Hematopoietic multipotent progenitor cell treated with erythropoietin and hydrocortisone succinate and interleukin-3 and kit ligand, for 15 days (in vitro differentiated cells): ENCODE data around the gene MEGF11.

ENCODE experiments used
- DNase-seq: peaks from one replicate; pipeline ENCODE4 v3.0.0-alpha.2; 2015; ENCODE audit warnings: low spot score

MEGF11 gene

DNA sequence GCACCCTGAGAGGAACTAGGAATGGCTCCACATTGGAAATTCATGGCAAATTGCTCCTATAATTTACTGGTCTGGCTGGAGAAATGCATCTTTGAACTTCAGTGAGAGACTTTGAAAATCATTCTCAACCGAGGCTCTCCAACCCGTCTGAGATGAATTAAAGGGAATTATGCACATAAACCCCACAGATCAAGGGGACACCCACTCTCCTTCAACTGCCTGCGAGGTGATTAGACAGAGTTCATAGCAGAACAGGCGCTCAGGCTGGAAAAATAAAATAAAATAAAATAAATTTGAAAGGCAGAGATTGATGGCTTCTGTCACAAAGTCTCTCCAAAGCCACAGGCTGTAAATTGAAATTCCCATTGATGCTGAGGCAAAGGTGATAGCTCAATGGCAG, 37.7 kb downstream of the MEGF11 start:
- no peak for DNase-seq

DNA sequence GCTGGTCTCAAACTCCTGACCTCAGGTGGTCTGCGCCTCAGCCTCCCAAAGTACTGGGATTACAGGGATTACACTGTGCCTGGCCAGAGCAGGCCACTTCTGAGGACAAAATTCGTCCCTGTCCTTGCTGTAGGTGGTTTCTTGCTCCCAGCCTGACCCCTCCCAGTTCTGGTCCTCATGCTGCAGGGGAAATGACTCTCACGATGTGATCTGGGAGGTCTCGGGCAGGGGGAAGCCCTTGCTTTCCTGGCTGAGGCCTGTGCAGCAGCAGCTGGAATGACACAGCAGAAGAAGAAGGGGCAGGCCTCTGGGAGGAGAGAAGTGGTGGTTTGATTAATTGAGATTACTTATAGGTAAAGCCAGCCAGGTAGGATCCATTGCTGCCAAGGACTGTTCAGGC, 39.3 kb downstream of the MEGF11 start:
- DNase-seq = no peak

DNA sequence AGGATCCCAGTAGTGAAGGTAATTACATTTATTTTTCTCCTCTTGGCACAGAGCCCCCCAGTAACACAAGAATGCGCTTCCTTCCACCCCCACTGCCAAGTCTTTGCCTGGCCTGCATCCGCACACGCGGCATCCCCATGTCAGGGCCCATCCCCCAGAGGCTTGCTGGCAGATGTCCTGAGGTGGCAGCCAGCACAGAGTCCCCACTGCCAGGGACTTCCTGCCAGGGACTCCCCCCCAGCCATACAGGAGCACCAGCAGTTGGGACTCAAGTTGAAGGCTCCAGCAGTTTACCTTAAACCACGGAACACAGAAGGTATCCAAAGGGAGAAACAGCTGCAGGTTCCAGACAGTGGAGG, 41.0 kb downstream of the MEGF11 start:
- no peak for DNase-seq

DNA sequence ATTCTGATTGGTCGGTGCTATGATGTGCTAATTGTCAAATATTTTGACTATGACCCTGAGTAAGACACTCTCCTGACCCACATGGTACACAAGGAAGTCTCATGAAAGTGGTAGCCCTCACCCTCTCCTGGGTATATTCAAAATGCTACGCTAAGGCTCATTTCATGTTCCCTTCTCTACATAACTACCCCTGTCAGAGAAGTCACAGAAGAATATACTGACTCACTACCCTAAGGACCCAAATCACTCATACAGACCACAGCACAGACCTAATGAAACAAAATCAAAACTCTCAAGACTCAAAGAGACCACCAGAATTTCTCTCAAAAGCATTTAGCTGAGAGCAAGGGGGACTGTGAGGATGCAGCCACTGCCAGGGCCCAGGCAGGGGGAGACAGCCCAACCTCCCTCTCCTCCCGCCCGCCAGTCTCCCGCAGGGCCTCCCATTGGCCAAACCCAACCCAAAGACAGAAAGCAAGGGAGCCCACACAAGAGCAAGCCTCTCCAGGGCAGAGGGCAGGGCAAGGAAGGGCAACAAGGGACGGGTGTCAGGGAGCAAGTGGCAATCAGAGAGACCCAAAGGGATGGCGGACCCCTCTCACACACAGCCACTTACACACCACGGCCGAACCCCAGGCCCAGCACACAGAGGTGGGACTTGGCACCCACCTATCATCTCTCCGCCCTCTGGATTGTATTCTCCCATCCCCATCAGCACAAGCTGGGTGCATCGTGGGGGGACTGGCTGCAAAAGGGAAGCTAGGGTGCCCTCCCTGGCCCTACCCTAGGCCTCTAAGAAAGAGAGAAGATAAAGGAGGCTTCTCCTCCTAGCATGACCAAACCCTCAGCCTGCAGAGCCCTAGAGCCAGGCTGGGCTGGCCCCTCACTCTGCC, 41.6 kb downstream of the MEGF11 start:
- DNase-seq = no peak

DNA sequence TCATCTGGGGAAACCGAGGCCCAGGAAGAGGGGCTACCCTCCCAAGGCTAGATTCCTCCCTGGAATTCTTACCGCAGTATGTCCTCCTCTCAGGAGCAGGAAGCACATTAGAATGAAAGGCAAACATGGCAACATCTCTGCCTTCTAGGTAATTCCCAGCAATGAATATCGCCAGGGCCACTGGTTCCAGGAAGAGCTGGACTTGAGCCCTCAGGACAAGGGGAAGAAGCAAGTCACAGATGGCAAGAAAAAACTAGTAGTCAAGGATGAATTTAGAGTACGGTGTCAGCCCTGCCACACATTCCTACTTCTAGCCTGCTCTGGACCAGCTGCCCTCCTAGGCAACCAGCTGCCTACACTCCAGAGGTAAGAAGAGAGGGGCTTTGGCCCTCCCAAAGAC, 42.9 kb downstream of the MEGF11 start:
- no peak for DNase-seq

DNA sequence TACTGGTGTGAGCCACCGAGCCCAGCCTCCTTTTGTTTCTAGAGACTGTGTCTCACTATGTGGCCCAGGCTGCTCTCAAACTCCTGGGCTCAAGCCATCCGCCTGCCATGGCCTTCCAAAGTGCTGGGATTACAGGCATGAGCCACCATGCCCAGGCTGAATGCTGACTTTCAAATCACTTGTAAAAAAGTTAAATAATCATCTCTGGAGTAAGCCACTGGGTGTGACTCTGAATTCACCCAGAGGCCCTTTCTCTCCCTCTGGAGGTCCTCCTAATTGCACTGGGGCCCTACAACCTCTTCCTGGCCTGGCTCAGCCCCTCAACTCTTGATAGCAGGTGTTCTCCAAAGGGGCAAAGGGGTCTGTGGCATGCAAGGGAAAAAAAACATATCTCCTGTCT, 54.8 kb downstream of the MEGF11 start:
- no peak for DNase-seq

DNA sequence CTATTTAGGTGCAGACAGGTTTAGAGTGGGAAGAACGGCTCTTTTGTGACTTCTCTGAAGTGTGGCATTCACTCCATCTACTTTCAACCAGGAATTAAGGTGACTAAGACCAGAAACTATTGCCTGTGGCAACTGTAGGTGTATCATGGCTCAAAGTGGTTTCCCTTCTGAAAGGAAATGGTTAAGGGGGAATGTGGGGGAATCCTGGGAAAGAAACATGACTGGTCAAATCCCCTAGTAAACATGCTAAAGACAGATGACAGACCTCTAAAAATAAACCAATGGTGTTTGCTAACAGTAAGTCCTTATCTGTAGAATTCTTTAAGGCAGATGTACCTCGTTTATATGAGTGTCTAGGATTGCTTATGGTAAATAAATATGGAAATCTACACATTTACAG, 56.9 kb downstream of the MEGF11 start:
- no peak for DNase-seq

DNA sequence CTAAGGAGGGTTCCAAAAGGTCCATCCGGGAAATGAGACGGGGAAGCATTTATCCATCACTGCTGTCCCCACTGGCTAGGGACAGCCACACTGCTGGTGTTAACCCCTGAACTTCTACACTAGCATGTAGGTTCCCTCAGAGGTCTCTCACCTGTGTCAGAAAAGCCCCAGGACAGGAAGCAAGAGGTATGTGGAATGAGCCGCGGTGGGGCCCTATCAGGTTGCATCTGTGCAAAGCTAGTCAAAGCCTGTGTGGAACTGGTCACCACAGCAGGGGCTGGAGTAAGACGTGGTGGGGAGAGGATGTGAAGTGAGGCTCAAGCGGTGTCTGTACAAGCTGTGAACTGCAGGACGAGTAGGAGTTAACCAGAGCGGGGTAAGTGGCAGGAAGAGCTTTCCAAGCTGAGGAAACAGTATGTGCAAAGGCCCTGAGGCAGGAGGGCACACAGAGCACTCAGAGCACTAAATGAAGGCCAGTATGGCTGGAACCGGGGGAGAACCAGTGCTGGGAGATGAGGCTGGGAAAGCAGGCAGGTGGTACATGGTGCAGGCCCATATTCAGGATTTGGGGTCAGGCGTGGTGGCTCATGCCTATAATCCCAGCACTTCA, 57.8 kb downstream of the MEGF11 start:
- no peak for DNase-seq

DNA sequence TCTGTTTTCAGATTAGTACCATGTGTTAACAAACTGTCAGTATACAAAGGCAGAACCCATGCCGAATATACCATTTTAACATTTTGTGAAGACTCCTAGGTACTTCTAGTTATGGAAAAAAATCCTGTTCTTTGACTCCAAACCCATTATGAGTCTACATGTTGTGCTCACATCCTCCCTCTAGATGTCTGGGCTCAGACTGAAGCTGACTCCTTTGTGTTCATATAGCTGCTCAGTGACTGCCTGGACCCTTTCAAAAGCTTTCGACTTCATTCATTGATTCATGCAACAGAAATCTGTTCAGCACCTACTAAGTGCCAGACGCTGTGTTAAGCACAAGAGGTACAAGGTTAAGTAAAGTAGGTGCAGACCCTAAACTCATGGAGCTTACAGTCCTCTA, 60.5 kb downstream of the MEGF11 start:
- no peak for DNase-seq

DNA sequence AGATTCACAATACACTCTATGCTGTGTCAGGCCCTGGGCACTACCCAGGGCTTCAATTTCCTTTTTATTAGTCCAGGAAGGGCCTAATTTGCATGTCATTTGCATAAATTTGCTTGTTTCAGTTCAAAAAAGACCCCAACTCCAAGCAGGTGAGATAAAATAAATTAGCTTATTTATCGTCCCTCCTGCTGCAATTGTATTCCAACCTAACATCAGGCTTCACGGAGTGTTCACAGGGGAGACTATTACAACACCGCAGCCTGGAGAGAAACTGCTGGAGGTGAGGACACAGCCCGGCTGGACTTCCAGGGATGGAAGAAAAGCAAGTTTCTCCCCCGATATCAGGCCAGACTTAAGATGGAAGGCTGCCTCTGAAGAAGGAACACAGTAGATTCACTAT, 62.8 kb downstream of the MEGF11 start:
- DNase-seq = no peak

DNA sequence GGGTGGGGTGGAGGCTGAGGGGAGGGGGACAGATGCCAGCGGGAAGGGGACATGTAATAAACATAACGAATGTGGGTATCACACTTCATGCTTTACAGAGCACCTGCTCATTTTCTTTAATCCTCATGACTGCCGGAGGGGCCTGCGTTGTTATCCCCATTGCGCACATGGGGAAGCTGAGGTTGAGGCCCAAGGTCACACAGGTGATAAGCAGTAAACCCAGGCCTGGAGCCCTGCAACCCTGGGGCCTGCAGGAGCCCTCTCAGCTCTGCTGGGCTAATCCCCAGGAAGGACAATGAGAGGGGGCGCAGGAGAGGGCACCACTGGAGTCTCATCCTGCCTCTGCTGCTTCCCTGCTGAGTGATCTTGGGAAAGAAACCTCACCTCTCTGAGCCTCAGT, 64.3 kb downstream of the MEGF11 start:
- DNase-seq = no peak

DNA sequence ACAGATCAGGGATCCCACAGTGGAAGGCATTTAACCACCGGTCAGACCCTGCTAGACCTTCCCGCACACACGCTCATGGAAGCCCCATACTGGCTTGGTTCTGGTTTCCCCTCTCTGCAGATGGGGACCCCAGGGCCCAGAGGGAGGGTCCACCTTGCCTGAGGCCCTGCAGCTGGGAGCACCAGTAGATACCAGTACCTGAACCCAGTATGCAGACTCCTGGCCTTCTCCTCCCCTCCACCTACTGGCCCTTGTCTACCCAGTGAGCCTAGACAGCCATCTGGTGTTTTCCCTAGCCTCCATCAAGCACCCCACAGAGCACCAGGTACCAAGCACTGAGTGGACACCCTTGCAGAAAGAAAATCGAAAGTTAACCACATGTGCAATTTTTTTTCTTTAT, 65.1 kb downstream of the MEGF11 start:
- DNase-seq = no peak

DNA sequence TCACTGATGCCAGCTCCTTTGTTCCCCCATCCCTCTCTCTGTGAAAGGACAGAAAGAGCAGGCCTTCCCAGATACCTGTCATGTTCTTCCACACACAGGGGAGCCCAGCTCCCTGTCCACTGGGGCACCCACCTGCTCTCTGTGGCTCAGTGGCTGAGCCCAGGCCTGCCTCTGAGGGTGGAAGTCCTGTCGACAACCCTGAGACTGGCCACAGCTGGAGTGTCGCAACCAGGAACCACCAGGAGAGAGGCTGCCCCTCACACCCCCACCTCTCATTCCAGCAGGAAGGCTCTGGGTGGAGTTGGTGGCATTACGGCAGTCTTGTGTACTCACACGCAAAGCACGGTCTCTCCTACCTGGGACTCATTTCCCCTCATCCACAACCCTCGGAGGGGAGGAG, 66.3 kb downstream of the MEGF11 start:
- DNase-seq = no peak

DNA sequence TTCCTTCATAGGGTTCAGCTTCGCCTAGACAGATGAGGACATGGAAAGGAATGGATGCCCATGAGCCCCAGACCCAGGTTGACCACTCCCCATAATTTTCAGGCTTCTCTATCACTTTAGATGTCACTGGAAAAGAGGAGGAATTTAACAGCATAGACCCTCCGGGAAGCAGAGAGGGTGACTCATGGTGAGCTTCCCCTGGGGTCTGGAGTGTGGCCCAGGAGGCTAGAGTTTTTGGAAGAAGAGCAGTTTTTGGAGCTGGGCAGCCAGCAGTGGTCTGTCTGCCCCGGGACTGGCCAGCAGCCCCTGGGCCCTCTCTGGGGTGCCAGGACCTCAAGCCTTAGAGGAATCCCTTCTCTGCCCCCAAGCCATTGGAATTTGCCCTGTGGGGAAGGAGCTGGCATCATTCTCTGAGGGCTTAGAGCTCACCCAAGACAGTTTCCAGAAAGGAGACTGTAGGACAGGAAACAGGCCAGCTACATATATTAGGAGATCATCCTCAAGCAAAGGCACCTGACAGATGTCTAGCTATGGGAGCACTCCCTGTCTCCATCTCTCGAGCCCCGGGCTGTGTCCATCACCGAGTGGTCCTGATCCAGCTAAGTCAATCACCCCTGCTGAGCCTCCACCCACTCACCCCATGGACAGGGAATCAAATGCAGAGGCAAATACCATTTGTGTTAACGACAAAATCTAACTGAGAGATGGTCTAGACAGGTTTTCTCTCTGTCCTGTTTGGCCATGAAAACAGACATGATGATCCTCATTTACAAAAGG, 67.3 kb downstream of the MEGF11 start:
- DNase-seq = no peak

DNA sequence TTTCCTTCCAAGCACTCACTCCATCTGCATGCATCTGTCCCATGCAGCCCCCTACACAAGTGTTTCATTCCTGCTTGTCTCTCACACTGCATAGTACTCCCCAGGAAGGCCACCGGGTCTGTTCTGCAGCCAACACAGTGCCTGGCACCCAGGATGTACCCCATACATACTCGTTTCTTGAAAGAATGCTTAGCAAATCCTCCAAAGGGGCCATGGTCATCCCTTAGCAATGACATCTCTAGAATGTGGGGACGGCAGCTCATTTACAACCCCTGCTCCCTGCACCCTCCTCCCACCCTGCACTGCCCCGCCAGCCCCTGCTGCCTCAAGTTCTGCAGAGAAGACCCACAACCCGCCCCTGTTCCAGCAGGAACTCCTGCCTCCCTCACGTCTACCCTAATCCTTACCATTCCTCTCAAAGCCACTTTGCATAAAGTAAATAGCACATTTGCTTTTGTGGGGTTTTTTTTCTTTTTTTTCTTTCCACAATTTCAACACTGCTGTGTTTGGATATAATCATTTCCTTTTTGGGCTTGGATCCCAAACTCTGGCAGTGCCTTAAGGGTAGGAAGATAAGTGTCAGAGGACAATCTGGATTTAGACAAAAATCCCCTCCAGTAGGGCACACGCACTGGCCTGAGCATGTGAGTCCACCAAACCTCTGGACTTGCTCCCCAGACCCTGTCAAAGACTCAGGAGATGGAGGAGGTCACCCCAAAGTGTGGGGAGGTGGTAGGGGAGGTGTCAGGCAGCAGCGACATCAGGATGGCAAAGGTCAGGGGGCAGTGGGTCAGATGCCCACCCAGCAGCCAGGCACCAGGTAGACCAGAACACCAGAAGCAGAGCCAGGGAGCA, 68.4 kb downstream of the MEGF11 start:
- no peak for DNase-seq

DNA sequence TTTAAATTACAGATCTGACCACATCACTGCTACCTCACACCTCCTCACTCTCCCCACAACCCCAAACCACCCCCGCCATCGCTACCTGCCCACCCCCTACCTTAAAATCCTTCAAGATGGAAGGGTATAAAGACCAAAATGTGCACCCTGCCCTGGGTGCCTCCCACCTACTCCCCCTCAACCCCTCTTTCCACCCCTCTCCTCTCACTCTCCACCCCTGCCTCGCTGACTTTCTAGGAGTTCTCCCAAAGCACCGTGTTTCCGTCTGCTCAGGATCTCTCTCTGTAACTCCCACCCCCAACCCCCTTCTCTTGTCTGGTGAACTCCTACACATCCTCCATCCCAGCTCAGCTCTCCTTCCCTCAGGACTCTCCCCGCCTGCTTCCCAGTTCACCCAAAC, 69.1 kb downstream of the MEGF11 start:
- no peak for DNase-seq

DNA sequence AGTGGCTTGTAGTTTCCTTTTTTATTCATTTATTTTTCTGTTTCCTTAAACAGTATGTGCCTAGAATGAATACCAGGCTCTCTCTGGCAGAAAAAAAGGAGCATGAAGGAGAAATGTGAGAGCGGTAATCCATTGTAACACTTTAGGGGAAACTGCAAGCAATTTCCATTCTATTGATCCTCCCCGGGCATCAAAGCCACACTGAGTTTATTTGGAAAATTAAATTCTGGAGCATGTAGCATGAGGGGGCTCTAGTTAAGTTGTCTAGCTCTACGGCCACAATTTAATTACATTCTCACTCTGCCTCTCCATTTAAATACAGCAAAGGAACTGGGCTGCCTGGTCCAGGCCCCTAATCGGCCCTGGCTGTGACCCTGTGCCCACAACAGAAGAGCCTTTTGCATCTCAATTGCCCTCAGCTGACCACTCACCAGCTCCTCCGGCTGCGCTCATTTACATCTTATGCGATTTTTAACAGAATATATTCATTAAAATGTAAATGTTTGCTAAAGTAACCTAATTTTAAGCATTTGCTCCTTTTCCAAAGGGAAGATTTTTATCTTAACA, 72.9 kb downstream of the MEGF11 start:
- no peak for DNase-seq

DNA sequence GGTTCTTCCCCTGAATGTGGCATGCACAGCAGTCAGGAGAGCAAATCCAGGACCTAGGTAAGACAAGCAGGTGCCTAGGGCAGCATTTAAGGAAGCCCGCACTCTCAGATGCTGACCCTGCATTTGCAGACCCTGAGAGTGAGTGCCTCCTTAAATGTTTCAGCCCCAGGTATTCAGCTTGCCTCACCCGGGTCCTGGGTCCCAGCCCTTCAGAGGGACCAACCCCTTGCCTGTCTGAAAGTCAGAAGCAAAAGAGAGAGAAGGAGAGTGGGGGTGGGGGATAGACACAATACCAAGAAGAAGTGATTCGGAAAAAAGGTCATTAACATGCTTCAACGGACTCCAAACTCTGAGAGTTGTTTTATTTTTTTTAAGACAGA, 75.0 kb downstream of the MEGF11 start:
- no peak for DNase-seq

DNA sequence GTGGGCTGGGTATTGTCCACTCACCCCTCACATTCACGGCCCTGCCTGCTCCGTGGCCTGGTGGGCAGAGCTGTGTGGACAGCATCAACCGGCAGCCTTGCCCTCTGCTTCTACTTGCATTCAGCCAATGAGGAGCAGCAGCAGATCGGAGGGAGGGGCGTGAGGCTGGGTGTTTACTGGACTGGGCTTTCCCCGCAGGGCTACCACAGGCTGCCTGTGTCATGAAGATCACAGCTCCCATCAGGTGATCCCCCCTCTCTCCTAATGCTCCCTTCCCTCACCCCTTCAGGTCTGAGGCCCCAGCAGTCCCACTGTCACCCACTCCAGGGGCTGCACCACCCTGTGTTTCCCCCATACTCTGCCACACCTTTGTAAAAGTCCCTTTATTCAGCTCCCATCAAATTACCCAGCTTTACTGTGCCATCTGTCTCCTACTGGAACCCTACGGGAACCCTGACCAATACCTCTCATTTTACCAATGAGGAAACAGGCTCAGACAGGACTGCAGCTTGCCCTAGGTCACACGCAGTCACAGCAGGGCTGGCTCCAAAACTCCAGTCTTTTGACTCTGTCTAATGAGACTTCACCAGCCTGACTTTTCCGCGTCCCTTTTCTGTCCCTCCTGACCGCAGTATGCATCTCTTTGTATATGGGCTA, 81.1 kb downstream of the MEGF11 start:
- DNase-seq = no peak

DNA sequence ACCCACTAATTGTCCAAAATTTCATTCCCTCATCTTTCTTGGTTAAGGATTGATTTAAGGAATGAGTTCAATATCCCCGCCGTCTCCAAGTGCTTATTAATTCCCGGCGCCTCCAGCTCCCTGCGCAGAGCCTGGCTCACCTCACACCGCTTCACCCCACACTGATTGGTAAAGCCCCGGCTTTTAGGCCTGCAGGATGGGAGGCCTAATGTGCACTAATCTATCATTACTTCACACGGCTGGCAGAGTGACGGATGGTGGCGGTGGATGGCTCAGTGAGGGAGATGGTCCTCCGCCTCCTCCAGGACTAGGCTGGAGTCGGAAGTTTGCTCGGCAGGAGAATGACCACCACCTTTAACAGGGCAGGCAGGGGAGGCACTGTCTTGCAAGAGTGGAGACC, 81.7 kb downstream of the MEGF11 start:
- no peak for DNase-seq

DNA sequence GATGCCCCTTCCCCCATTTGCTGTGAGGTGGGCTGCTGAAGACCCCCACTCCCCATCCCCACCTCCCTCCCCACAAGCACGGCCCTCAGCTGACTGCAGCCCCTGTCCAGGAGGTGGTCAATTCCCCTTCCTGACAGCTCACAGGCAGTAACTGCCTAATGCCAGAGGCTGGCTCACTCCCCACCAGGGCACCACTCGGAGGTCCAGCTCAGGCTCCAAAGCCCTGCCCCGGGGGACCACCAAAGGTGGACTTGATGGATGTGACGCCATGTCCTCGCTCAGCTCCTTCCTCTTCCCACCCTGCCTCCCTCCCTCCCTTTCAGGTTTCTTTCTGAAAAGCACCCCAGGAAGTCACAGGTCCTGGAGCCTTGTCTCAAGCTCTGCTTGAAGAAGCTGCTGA, 82.8 kb downstream of the MEGF11 start:
- DNase-seq = no peak
